GM20431 (cell line): ENCODE results near the gene DACH1.

ENCODE experiments used
- in situ Hi-C: fragments of 300-500 bp; cut with MseI, MboI; formaldehyde crosslinking; loops from one replicate; pipeline ENCODE4 v1.15.0; 2020; ENCODE audit warnings: low sequenced_read_pairs; ENCODE audit not compliant: unreplicated experiment

The DACH1 gene

GRCh38 chr13:71516521-71516920 lies 350.5 kb downstream of the DACH1 start:
- in situ Hi-C loops, result no loop called here

- in situ Hi-C loops, result no loop called here
Measured at GRCh38 chr13:71515744-71516038, 351.3 kb downstream of the DACH1 start.

- in situ Hi-C loops, result no loop called here
Measured at GRCh38 chr13:71514900-71515743, 351.9 kb downstream of the DACH1 start.

GRCh38 chr13:71513411-71514033 lies 353.5 kb downstream of the DACH1 start:
- in situ Hi-C loops, result no loop called here

- in situ Hi-C loops, result no loop called here
Measured at GRCh38 chr13:71503781-71504180, 363.2 kb downstream of the DACH1 start.

GRCh38 chr13:71499944-71500514 lies 367.0 kb downstream of the DACH1 start:
- in situ Hi-C loops, result no loop called here

- in situ Hi-C loops, result no loop called here
Measured at GRCh38 chr13:71499235-71499634, 367.8 kb downstream of the DACH1 start.

- in situ Hi-C loops, result no loop called here
Measured at GRCh38 chr13:71493189-71493588, 373.8 kb downstream of the DACH1 start.

- in situ Hi-C loops, result no loop called here
Measured at GRCh38 chr13:71492346-71492871, 374.6 kb downstream of the DACH1 start.

GRCh38 chr13:71491010-71491409 lies 376.0 kb downstream of the DACH1 start:
- in situ Hi-C loops, result no loop called here

GRCh38 chr13:71489041-71489440 lies 378.0 kb downstream of the DACH1 start:
- in situ Hi-C loops, result no loop called here

- in situ Hi-C loops, result no loop called here
Measured at GRCh38 chr13:71488201-71488600, 378.8 kb downstream of the DACH1 start.

GRCh38 chr13:71485913-71486312 lies 381.1 kb downstream of the DACH1 start:
- in situ Hi-C loops, result no loop called here

GRCh38 chr13:71483733-71484132 lies 383.3 kb downstream of the DACH1 start:
- in situ Hi-C loops, result no loop called here

- in situ Hi-C loops, result no loop called here
Measured at GRCh38 chr13:71481501-71481900, 385.5 kb downstream of the DACH1 start.

- in situ Hi-C loops, result no loop called here
Measured at GRCh38 chr13:71481046-71481445, 386.0 kb downstream of the DACH1 start.

GRCh38 chr13:71477735-71478134 lies 389.3 kb downstream of the DACH1 start:
- in situ Hi-C loops, result no loop called here

GRCh38 chr13:71474936-71475335 lies 392.1 kb downstream of the DACH1 start:
- in situ Hi-C loops, result no loop called here

GRCh38 chr13:71469626-71470025 lies 397.4 kb downstream of the DACH1 start:
- in situ Hi-C loops, result no loop called here

GRCh38 chr13:71464686-71465085 lies 402.3 kb downstream of the DACH1 start:
- in situ Hi-C loops, result no loop called here

- in situ Hi-C loops, result no loop called here
Measured at GRCh38 chr13:71461892-71462291, 405.1 kb downstream of the DACH1 start.
